Stimulated activated naive CD8-positive, alpha-beta T cell treated with anti-CD3 and anti-CD28 coated beads, Interleukin-15, amount 100 ng/mL, for 72 hours (primary cell): ENCODE results near the gene FBXW9.

Experiments
- ATAC-seq: fragments of 150-1000 bp; cut with Tn5 transposase; 2 replicates; pipeline ENCODE4 v1.10.0; 2021; ENCODE audit warnings: mild to moderate bottlenecking, moderate library complexity
- DNase-seq, 2 donors: peaks; one replicate each; pipeline ENCODE4 v3.0.0; 2021 to 2022
- H3K27ac Mint-ChIP-seq, 2 donors: one replicate each; pipeline ENCODE4 v1.8.0; 2022; ENCODE audit warnings: mild to moderate bottlenecking in 2 of 2, mixed read lengths in 2 of 2, moderate library complexity in 2 of 2
- H3K27me3 Mint-ChIP-seq: one replicate; pipeline ENCODE4 v1.8.0; 2022; ENCODE audit warnings: mixed read lengths
- H3K4me1 Mint-ChIP-seq: one replicate; pipeline ENCODE4 v1.8.0; 2022; ENCODE audit warnings: mild to moderate bottlenecking, mixed read lengths
- H3K4me3 Mint-ChIP-seq, 2 donors: one replicate each; pipeline ENCODE4 v1.8.0; 2022; ENCODE audit warnings: mild to moderate bottlenecking in 2 of 2, mixed read lengths in 2 of 2, moderate library complexity in 1 of 2
- H3K9me3 Mint-ChIP-seq, 2 donors: one replicate each; pipeline ENCODE4 v1.8.0; 2022; ENCODE audit warnings: mixed read lengths in 2 of 2

The FBXW9 gene

GRCh38 chr19:12676928-12677327 is 19.5 kb downstream of the FBXW9 start:
- Mint-ChIP-seq H3K27ac (no peak overlapping the region), H3K4me3 (no peak overlapping the region), H3K27me3 (no peaks in the 10 kb centered on the region), H3K9me3 (no peaks in the 10 kb centered on the region), H3K4me1 (peaks cover 54% of the 10 kb centered on the region)
- ATAC-seq: no peak
- no peak for DNase-seq

GRCh38 chr19:12676384-12676792 is 20.0 kb downstream of the FBXW9 start:
- DNase-seq (peak; percentile 81 to 84), ATAC-seq (peak; percentile 45)
- H3K27me3 Mint-ChIP-seq: no peaks in the 10 kb centered on the region
- no peak overlapping the region for H3K4me3 Mint-ChIP-seq
- H3K4me1 Mint-ChIP-seq: peaks cover 57% of the 10 kb centered on the region
- H3K27ac Mint-ChIP-seq: peak overlapping the region in 1 of 2 donors; percentile 64
- H3K9me3 Mint-ChIP-seq: no peaks in the 10 kb centered on the region

DNA sequence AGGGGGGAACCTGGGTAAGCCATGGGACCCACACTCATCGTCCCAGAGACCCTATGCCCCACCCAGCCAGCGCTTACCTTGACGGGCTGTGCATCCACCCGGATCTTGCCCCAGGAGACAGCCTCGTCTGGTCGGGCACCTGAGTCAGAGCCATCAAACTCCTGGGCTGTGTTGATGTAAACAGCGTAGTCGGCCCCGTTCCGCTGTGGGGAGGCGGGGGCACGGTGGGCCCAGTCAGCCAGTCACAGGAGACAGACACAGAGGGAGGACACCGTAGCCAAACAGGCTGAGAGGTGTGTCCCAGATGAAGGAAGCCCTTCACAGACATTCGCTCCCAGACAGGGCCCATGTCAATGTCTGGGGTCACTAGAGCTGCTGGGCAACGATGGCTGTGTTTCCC is 20.5 kb downstream of the FBXW9 start:
- Mint-ChIP-seq H3K27ac (peak overlapping the region in 1 of 2 donors; percentile 64), H3K9me3 (no peaks in the 10 kb centered on the region)
- no peak for ATAC-seq

DNA sequence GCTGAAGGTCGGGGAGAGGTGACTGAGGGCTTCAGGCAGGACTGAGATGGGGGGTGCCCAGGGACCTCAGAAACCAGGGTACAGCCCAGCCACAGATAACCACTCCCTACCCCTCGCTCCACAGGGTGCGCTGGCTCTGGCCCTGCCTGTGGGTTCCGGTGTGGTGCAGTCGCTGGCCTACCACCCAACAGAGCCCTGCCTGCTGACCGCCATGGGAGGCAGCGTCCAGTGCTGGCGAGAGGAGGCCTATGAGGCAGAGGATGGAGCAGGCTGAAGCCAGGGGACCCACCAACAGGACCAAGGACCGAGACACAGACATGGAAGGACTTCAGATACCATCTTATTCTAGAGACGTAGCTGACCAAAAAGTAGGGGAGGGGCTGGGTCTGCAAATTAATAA is 21.0 kb downstream of the FBXW9 start:
- Mint-ChIP-seq H3K9me3 (no peaks in the 10 kb centered on the region), H3K4me1 (peaks cover 53% of the 10 kb centered on the region), H3K4me3 (no peak overlapping the region), H3K27ac (peak overlapping the region in 1 of 2 donors; percentile 82), H3K27me3 (no peaks in the 10 kb centered on the region)
- DNase-seq (no peak), ATAC-seq (no peak)

More for the DNA sequence above, 20.5 kb downstream of the FBXW9 start:
- no peaks in the 10 kb centered on the region for H3K27me3 Mint-ChIP-seq
- DNase-seq: no peak
- peaks cover 53% of the 10 kb centered on the region for H3K4me1 Mint-ChIP-seq
- H3K4me3 Mint-ChIP-seq: no peak overlapping the region

GRCh38 chr19:12672744-12673143 is 23.7 kb downstream of the FBXW9 start:
- DNase-seq (no peak), ATAC-seq (no peak)
- Mint-ChIP-seq H3K27ac (peak overlapping the region in 1 of 2 donors; percentile 68), H3K27me3 (no peaks in the 10 kb centered on the region), H3K9me3 (no peaks in the 10 kb centered on the region), H3K4me1 (peaks cover 64% of the 10 kb centered on the region), H3K4me3 (no peak overlapping the region)

DNA sequence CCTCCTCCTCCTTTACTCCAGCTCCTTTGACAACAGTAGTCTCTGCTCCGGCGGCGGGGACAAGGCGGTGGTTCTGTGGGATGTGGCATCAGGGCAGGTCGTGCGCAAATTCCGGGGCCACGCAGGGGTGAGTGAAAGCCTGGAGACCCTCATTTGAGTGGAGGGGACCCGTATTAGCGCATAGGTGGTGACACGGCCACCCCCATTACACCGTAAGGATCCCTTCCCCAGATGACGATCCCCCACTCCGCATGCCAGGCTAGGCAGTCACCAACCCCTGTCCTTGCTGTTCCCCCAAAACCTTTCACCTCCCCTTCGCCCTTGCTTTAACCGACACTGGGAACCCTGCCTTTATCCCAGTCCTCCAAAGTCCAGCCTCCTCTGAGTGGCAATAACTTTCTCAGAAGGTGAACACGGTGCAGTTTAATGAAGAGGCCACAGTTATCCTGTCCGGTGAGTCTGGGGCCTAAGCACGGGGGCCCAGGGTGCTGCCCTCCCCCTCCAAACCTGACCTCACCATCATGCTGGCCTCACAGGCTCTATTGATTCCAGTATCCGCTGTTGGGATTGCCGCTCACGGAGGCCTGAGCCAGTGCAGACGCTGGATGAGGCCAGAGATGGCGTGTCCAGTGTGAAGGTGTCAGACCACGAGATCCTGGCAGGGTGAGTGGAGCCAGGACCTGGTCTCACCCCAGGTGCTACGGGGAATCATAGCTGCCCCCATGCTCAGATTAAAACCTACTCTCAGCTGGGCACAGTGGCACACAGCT is 26.1 kb downstream of the FBXW9 start:
- peak overlapping the region; percentile 96 to 97 for H3K4me3 Mint-ChIP-seq
- peaks cover 69% of the 10 kb centered on the region for H3K4me1 Mint-ChIP-seq
- peak overlapping the region; percentile 100 for H3K27ac Mint-ChIP-seq
- DNase-seq: no peak
- ATAC-seq: no peak
- H3K9me3 Mint-ChIP-seq: no peaks in the 10 kb centered on the region
- no peaks in the 10 kb centered on the region for H3K27me3 Mint-ChIP-seq

- H3K9me3 Mint-ChIP-seq: no peaks in the 10 kb centered on the region
- H3K4me3 Mint-ChIP-seq: peak overlapping the region; percentile 96 to 97
- no peaks in the 10 kb centered on the region for H3K27me3 Mint-ChIP-seq
- peaks cover 72% of the 10 kb centered on the region for H3K4me1 Mint-ChIP-seq
- DNase-seq (peak; percentile 76 to 79), ATAC-seq (peak; percentile 38)
- H3K27ac Mint-ChIP-seq: peak overlapping the region; percentile 100
These were observed 26.9 kb downstream of the FBXW9 start for GRCh38 chr19:12669270-12670158.

- H3K27me3 Mint-ChIP-seq: no peaks in the 10 kb centered on the region
- ATAC-seq: peak; percentile 10
- no peaks in the 10 kb centered on the region for H3K9me3 Mint-ChIP-seq
- H3K4me1 Mint-ChIP-seq: peaks cover 74% of the 10 kb centered on the region
- peak overlapping the region; percentile 96 to 97 for H3K4me3 Mint-ChIP-seq
- peak; percentile 50 to 64 for DNase-seq
- peak overlapping the region; percentile 100 for H3K27ac Mint-ChIP-seq
These were observed 27.5 kb downstream of the FBXW9 start for GRCh38 chr19:12668932-12669269.

DNA sequence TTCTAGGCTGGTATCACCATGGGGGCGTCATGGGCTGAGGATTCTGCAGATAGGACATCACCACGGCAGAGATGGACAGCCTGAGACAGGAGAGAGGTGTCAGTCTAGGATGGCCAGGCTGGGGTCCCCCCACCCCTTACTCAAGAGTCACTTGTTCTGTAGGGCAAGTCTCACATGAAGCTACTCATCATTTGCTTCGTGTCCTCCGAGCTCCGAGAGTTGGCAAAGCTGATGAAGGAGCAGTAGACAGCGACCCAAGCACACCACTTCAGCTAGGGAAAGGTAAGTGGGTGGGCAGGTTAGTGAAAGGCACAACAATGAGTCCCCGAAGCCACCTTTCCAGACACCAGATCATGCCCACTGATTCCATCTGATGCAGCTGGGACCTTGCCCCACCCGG is 28.1 kb downstream of the FBXW9 start:
- Mint-ChIP-seq H3K27me3 (no peaks in the 10 kb centered on the region), H3K4me3 (peak overlapping the region; percentile 96 to 97), H3K9me3 (no peaks in the 10 kb centered on the region), H3K4me1 (peaks cover 80% of the 10 kb centered on the region), H3K27ac (peak overlapping the region; percentile 100)
- ATAC-seq (no peak), DNase-seq (no peak)

GRCh38 chr19:12667731-12668302 is 28.6 kb downstream of the FBXW9 start:
- H3K9me3 Mint-ChIP-seq: no peaks in the 10 kb centered on the region
- no peak overlapping the region for H3K27ac Mint-ChIP-seq
- H3K4me1 Mint-ChIP-seq: peaks cover 84% of the 10 kb centered on the region
- H3K27me3 Mint-ChIP-seq: no peaks in the 10 kb centered on the region
- ATAC-seq (no peak), DNase-seq (no peak)
- H3K4me3 Mint-ChIP-seq: peak overlapping the region; percentile 96 to 97

DNA sequence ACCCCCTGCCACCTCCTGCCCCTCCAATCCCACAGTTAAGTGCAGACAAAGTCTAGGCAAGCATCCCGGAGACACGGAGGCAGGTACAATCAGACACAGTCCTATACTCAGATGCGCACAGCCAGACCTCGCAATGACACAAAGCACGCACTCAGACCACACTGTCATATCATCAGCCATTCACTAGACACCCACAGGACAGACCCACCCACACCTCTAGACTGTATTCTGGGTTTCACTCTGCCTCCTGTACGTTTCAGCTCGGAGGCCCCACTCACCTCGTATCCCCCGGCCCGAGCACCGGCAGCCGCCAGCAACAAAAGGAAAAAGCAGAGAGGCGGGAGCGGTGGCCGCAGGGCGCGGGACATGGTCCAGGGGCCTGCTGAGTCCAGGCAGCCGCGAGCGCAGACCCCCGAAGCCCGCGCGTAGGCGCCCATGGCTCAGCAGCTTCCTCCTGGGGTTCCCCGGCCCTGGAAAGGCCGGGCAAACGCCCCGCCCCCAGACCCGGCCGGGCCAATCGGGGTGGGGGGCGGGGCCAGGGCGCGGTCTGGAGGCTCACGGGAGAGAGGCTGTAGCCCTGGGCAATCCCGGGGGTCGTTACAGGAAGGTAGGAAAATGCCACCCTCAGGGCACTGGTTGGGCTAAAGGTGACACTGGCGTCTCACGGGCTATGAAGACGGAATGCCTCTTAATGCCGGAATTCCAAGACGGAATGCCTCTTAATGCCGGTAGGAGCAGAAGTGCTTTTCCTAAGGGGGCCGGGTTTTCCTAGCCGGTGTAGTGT is 30.0 kb downstream of the FBXW9 start, which contains the start of the genes MAN2B1 and WDR83:
MAN2B1 (minus strand) TSS at position 478 of the 784 bp plus-strand sequence; CDS start at position 437, 41 bp downstream.
WDR83 (plus strand) TSS at position 543 of the 784 bp plus-strand sequence. CDS start 2,984 bp downstream, outside the sequence.
- peak within 1 kb of the TSS; percentile 91 to 96 for H3K4me3 Mint-ChIP-seq
- peaks cover 74% of the 10 kb centered on the region for H3K4me1 Mint-ChIP-seq
- H3K9me3 Mint-ChIP-seq: no peaks in the 10 kb centered on the region
- H3K27ac Mint-ChIP-seq: peak within 1 kb of the TSS; percentile 96
- ATAC-seq (peak; percentile 86), DNase-seq (peak; percentile 81)
- H3K27me3 Mint-ChIP-seq: no peaks in the 10 kb centered on the region

DNA sequence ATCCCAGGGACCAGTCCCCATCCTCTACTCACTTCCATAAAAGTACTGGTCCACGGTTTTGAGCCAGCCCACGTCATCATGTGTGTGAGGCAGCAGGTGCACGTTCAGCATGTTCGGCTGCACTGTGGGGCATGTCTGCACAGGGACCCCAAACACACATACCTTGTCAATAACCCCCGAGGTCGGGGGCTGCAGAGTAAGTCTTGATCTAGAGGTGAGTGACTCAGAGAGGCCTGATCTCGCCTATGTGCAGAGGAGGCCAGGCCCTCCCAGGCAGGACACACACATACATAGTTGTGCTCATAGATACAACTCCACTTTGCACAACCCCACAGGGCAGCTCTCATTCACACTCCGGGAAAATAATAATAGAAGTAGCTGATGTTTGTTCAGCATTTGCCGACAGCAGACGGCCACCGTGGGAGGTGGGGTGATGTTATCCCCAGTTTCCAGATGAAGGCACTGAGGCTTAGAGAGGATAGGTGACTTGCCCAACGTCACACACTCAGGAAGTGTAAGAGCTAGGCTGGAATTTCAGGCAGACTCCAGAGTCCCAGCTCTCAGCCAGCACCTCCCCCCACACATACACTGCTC is 30.7 kb downstream of the FBXW9 start:
- Mint-ChIP-seq H3K27ac (peak overlapping the region; percentile 96), H3K27me3 (no peaks in the 10 kb centered on the region), H3K4me1 (peaks cover 71% of the 10 kb centered on the region), H3K4me3 (peak overlapping the region; percentile 91 to 96), H3K9me3 (no peaks in the 10 kb centered on the region)
- peak; percentile 21 for ATAC-seq
- DNase-seq: no peak

DNA sequence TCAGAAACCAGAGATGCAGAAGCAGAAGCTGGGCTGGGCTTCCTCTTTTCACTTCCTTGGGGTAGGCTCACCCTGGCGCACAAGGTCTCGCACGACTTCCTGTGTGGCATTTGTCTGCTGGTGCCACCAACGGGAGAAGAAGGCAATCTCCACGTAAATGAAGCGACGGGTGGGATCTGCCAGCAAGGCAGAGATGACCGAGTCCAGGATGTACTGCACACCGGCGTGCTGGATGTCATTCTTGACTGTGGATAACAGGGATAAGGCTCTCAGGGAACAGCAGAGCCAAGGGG is 31.2 kb downstream of the FBXW9 start:
- H3K4me3 Mint-ChIP-seq: peak overlapping the region; percentile 91 to 96
- no peaks in the 10 kb centered on the region for H3K9me3 Mint-ChIP-seq
- H3K4me1 Mint-ChIP-seq: peaks cover 66% of the 10 kb centered on the region
- peak; percentile 33 to 71 for DNase-seq
- peak overlapping the region; percentile 61 to 96 for H3K27ac Mint-ChIP-seq
- peak; percentile 56 for ATAC-seq
- H3K27me3 Mint-ChIP-seq: no peaks in the 10 kb centered on the region

GRCh38 chr19:12664406-12665280 is 31.8 kb downstream of the FBXW9 start:
- peak overlapping the region; percentile 46 to 74 for H3K27ac Mint-ChIP-seq
- H3K4me3 Mint-ChIP-seq: peak overlapping the region; percentile 91 to 96
- no peaks in the 10 kb centered on the region for H3K27me3 Mint-ChIP-seq
- DNase-seq (no peak), ATAC-seq (no peak)
- H3K4me1 Mint-ChIP-seq: peaks cover 62% of the 10 kb centered on the region
- no peaks in the 10 kb centered on the region for H3K9me3 Mint-ChIP-seq
